Right hindlimb (tissue), 1 donor: Measurements from ENCODE around the gene MEGF10.

Source experiments
- DNase-seq: peaks from one replicate; pipeline ENCODE4 v3.0.0-alpha.2; 2018

The MEGF10 gene

GRCh38 chr5:127375544-127376091, 85.0 kb downstream of the MEGF10 start:
- no peak for DNase-seq

GRCh38 chr5:127377651-127378050, 87.1 kb downstream of the MEGF10 start:
- DNase-seq = no peak

GRCh38 chr5:127385936-127386335, 95.3 kb downstream of the MEGF10 start:
- no peak for DNase-seq

- no peak for DNase-seq
Observed at GRCh38 chr5:127386557-127386956, 96.0 kb downstream of the MEGF10 start.

- DNase-seq = no peak
Observed at GRCh38 chr5:127389601-127390000, 99.0 kb downstream of the MEGF10 start.

- no peak for DNase-seq
Observed at GRCh38 chr5:127392762-127393161, 102.2 kb downstream of the MEGF10 start.

- no peak for DNase-seq
Observed at GRCh38 chr5:127396490-127397155, 106.0 kb downstream of the MEGF10 start.

- no peak for DNase-seq
Observed at GRCh38 chr5:127398508-127398907, 107.9 kb downstream of the MEGF10 start.

GRCh38 chr5:127399068-127399467, 108.5 kb downstream of the MEGF10 start:
- DNase-seq = no peak

- no peak for DNase-seq
Observed at GRCh38 chr5:127400539-127400938, 109.9 kb downstream of the MEGF10 start.

- no peak for DNase-seq
Observed at GRCh38 chr5:127400946-127401670, 110.5 kb downstream of the MEGF10 start.

GRCh38 chr5:127402361-127402760, 111.8 kb downstream of the MEGF10 start:
- DNase-seq = no peak

- DNase-seq = no peak
Observed at GRCh38 chr5:127404190-127404589, 113.6 kb downstream of the MEGF10 start.

- DNase-seq = no peak
Observed at GRCh38 chr5:127406326-127407121, 115.9 kb downstream of the MEGF10 start.

GRCh38 chr5:127409246-127409917, 118.8 kb downstream of the MEGF10 start:
- DNase-seq = no peak

GRCh38 chr5:127409921-127410675, 119.5 kb downstream of the MEGF10 start:
- DNase-seq = no peak

- no peak for DNase-seq
Observed at GRCh38 chr5:127410959-127411358, 120.4 kb downstream of the MEGF10 start.

GRCh38 chr5:127411381-127411780, 120.8 kb downstream of the MEGF10 start:
- no peak for DNase-seq

- no peak for DNase-seq
Observed at GRCh38 chr5:127412698-127413097, 122.1 kb downstream of the MEGF10 start.

- DNase-seq = no peak
Observed at GRCh38 chr5:127415034-127415433, 124.4 kb downstream of the MEGF10 start.

GRCh38 chr5:127416906-127417305, 126.3 kb downstream of the MEGF10 start:
- peak; percentile 51 for DNase-seq

- peak; percentile 63 for DNase-seq
Observed at GRCh38 chr5:127417528-127417927, 126.9 kb downstream of the MEGF10 start.
